ENCODE measurements around the gene CDC45. TPM values are rescaled to one million over a fixed set of nuclear protein-coding genes. Genes with fewer than 3 reads are reported as not detected.
A peak's percentile ranks its signal among the peaks of the same experiment; 100 is the strongest.

Gene CDC45
- total RNA-seq, 1 donor from 2014 or later: 3.1 TPM

- no peak overlapping the region for H3K27ac ChIP-seq (ENCODE audit: low read depth, low read length)
- no peaks in the 10 kb centered on the region for H3K27me3 ChIP-seq (ENCODE audit: control insufficient read depth in 3 of 3, insufficient read depth in 3 of 3, low read length in 3 of 3)
- no peaks in the 10 kb centered on the region for H3K4me1 ChIP-seq (ENCODE audit: control insufficient read depth in 3 of 3, insufficient read depth in 3 of 3, low read length in 3 of 3)
- H3K36me3 ChIP-seq (ENCODE audit: control insufficient read depth in 3 of 3, insufficient read depth in 3 of 3, low read length in 3 of 3): peaks cover 74 to 96% (median 90%) of the 10 kb centered on the region in 3 donors
- H3K9ac ChIP-seq (ENCODE audit: low read depth in 1 of 3, low read length in 3 of 3): peak overlapping the region in 1 of 3 donors; percentile 33
- no peaks in the 10 kb centered on the region for H3K9me3 ChIP-seq (ENCODE audit: control insufficient read depth in 3 of 3, low read length in 3 of 3)
- H3K4me3 ChIP-seq (ENCODE audit: low read length in 3 of 3): no peak overlapping the region
These were observed 12.6 kb upstream of the CDC45 start for GRCh38 chr22:19466848-19467752.

GRCh38 chr22:19467912-19468311 is 11.8 kb upstream of the CDC45 start:
- H3K27me3 ChIP-seq (ENCODE audit: control insufficient read depth in 3 of 3, insufficient read depth in 3 of 3, low read length in 3 of 3): no peaks in the 10 kb centered on the region
- no peak overlapping the region for H3K4me3 ChIP-seq (ENCODE audit: low read length in 3 of 3)
- H3K9me3 ChIP-seq (ENCODE audit: control insufficient read depth in 3 of 3, low read length in 3 of 3): no peaks in the 10 kb centered on the region
- peaks cover 81 to 97% (median 94%) of the 10 kb centered on the region in 3 donors for H3K36me3 ChIP-seq (ENCODE audit: control insufficient read depth in 3 of 3, insufficient read depth in 3 of 3, low read length in 3 of 3)
- H3K9ac ChIP-seq (ENCODE audit: low read depth in 1 of 3, low read length in 3 of 3): no peak overlapping the region
- H3K27ac ChIP-seq (ENCODE audit: low read depth, low read length): no peak overlapping the region
- peaks cover 0 to under 1% (median under 1%) of the 10 kb centered on the region in 3 donors for H3K4me1 ChIP-seq (ENCODE audit: control insufficient read depth in 3 of 3, insufficient read depth in 3 of 3, low read length in 3 of 3)

GRCh38 chr22:19469421-19469820 is 10.3 kb upstream of the CDC45 start:
- no peaks in the 10 kb centered on the region for H3K27me3 ChIP-seq (ENCODE audit: control insufficient read depth in 3 of 3, insufficient read depth in 3 of 3, low read length in 3 of 3)
- H3K27ac ChIP-seq (ENCODE audit: low read depth, low read length): no peak overlapping the region
- peaks cover 82 to 93% (median 92%) of the 10 kb centered on the region in 3 donors for H3K36me3 ChIP-seq (ENCODE audit: control insufficient read depth in 3 of 3, insufficient read depth in 3 of 3, low read length in 3 of 3)
- no peaks in the 10 kb centered on the region for H3K9me3 ChIP-seq (ENCODE audit: control insufficient read depth in 3 of 3, low read length in 3 of 3)
- H3K4me1 ChIP-seq (ENCODE audit: control insufficient read depth in 3 of 3, insufficient read depth in 3 of 3, low read length in 3 of 3): peaks cover 8 to 13% (median 12%) of the 10 kb centered on the region in 3 donors
- H3K9ac ChIP-seq (ENCODE audit: low read depth in 1 of 3, low read length in 3 of 3): peak overlapping the region in 1 of 3 donors; percentile 16
- H3K4me3 ChIP-seq (ENCODE audit: low read length in 3 of 3): no peak overlapping the region

- peaks cover 8 to 17% (median 12%) of the 10 kb centered on the region in 3 donors for H3K4me1 ChIP-seq (ENCODE audit: control insufficient read depth in 3 of 3, insufficient read depth in 3 of 3, low read length in 3 of 3)
- H3K36me3 ChIP-seq (ENCODE audit: control insufficient read depth in 3 of 3, insufficient read depth in 3 of 3, low read length in 3 of 3): peaks cover 80 to 93% (median 89%) of the 10 kb centered on the region in 3 donors
- no peaks in the 10 kb centered on the region for H3K27me3 ChIP-seq (ENCODE audit: control insufficient read depth in 3 of 3, insufficient read depth in 3 of 3, low read length in 3 of 3)
- H3K9me3 ChIP-seq (ENCODE audit: control insufficient read depth in 3 of 3, low read length in 3 of 3): no peaks in the 10 kb centered on the region
- H3K9ac ChIP-seq (ENCODE audit: low read depth in 1 of 3, low read length in 3 of 3): no peak overlapping the region
- H3K4me3 ChIP-seq (ENCODE audit: low read length in 3 of 3): no peak overlapping the region
- H3K27ac ChIP-seq (ENCODE audit: low read depth, low read length): no peak overlapping the region
These were observed 9.7 kb upstream of the CDC45 start for GRCh38 chr22:19470010-19470409.

- no peak overlapping the region for H3K27ac ChIP-seq (ENCODE audit: low read depth, low read length)
- H3K36me3 ChIP-seq (ENCODE audit: control insufficient read depth in 3 of 3, insufficient read depth in 3 of 3, low read length in 3 of 3): peaks cover 74 to 83% (median 83%) of the 10 kb centered on the region in 3 donors
- H3K4me3 ChIP-seq (ENCODE audit: low read length in 3 of 3): no peak overlapping the region
- H3K4me1 ChIP-seq (ENCODE audit: control insufficient read depth in 3 of 3, insufficient read depth in 3 of 3, low read length in 3 of 3): peaks cover 8 to 27% (median 26%) of the 10 kb centered on the region in 3 donors
- no peaks in the 10 kb centered on the region for H3K9me3 ChIP-seq (ENCODE audit: control insufficient read depth in 3 of 3, low read length in 3 of 3)
- H3K9ac ChIP-seq (ENCODE audit: low read depth in 1 of 3, low read length in 3 of 3): no peak overlapping the region
- H3K27me3 ChIP-seq (ENCODE audit: control insufficient read depth in 3 of 3, insufficient read depth in 3 of 3, low read length in 3 of 3): no peaks in the 10 kb centered on the region
These were observed 8.1 kb upstream of the CDC45 start for GRCh38 chr22:19471572-19471971.

- Histone ChIP-seq H3K9ac (ENCODE audit: low read depth in 1 of 3, low read length in 3 of 3) (no peak overlapping the region), H3K4me3 (ENCODE audit: low read length in 3 of 3) (no peak overlapping the region), H3K9me3 (ENCODE audit: control insufficient read depth in 3 of 3, low read length in 3 of 3) (no peaks in the 10 kb centered on the region), H3K27ac (ENCODE audit: low read depth, low read length) (no peak overlapping the region), H3K27me3 (ENCODE audit: control insufficient read depth in 3 of 3, insufficient read depth in 3 of 3, low read length in 3 of 3) (no peaks in the 10 kb centered on the region), H3K36me3 (ENCODE audit: control insufficient read depth in 3 of 3, insufficient read depth in 3 of 3, low read length in 3 of 3) (peaks cover 68 to 77% (median 76%) of the 10 kb centered on the region in 3 donors), H3K4me1 (ENCODE audit: control insufficient read depth in 3 of 3, insufficient read depth in 3 of 3, low read length in 3 of 3) (peaks cover 11 to 29% (median 26%) of the 10 kb centered on the region in 3 donors)
These were observed 7.5 kb upstream of the CDC45 start for GRCh38 chr22:19472233-19472632.

GRCh38 chr22:19473578-19473977 is 6.1 kb upstream of the CDC45 start:
- no peaks in the 10 kb centered on the region for H3K9me3 ChIP-seq (ENCODE audit: control insufficient read depth in 3 of 3, low read length in 3 of 3)
- peak overlapping the region in 1 of 3 donors; percentile 51 for H3K9ac ChIP-seq (ENCODE audit: low read depth in 1 of 3, low read length in 3 of 3)
- H3K27me3 ChIP-seq (ENCODE audit: control insufficient read depth in 3 of 3, insufficient read depth in 3 of 3, low read length in 3 of 3): no peaks in the 10 kb centered on the region
- H3K4me1 ChIP-seq (ENCODE audit: control insufficient read depth in 3 of 3, insufficient read depth in 3 of 3, low read length in 3 of 3): peaks cover 24 to 38% (median 31%) of the 10 kb centered on the region in 3 donors
- peaks cover 54 to 63% (median 63%) of the 10 kb centered on the region in 3 donors for H3K36me3 ChIP-seq (ENCODE audit: control insufficient read depth in 3 of 3, insufficient read depth in 3 of 3, low read length in 3 of 3)
- no peak overlapping the region for H3K4me3 ChIP-seq (ENCODE audit: low read length in 3 of 3)
- peak overlapping the region; percentile 36 for H3K27ac ChIP-seq (ENCODE audit: low read depth, low read length)

- Histone ChIP-seq H3K9ac (ENCODE audit: low read depth in 1 of 3, low read length in 3 of 3) (peak overlapping the region in 2 of 3 donors; percentile 7 to 63), H3K4me3 (ENCODE audit: low read length in 3 of 3) (no peak overlapping the region), H3K9me3 (ENCODE audit: control insufficient read depth in 3 of 3, low read length in 3 of 3) (no peaks in the 10 kb centered on the region), H3K4me1 (ENCODE audit: control insufficient read depth in 3 of 3, insufficient read depth in 3 of 3, low read length in 3 of 3) (peaks cover 30 to 46% (median 38%) of the 10 kb centered on the region in 3 donors), H3K27ac (ENCODE audit: low read depth, low read length) (no peak overlapping the region), H3K27me3 (ENCODE audit: control insufficient read depth in 3 of 3, insufficient read depth in 3 of 3, low read length in 3 of 3) (no peaks in the 10 kb centered on the region), H3K36me3 (ENCODE audit: control insufficient read depth in 3 of 3, insufficient read depth in 3 of 3, low read length in 3 of 3) (peaks cover 32 to 40% (median 40%) of the 10 kb centered on the region in 3 donors)
These were observed 3.7 kb upstream of the CDC45 start for GRCh38 chr22:19476023-19476422.

- Histone ChIP-seq H3K27ac (ENCODE audit: low read depth, low read length) (peak overlapping the region; percentile 100), H3K9me3 (ENCODE audit: control insufficient read depth in 3 of 3, low read length in 3 of 3) (no peaks in the 10 kb centered on the region), H3K27me3 (ENCODE audit: control insufficient read depth in 3 of 3, insufficient read depth in 3 of 3, low read length in 3 of 3) (no peaks in the 10 kb centered on the region), H3K9ac (ENCODE audit: low read depth in 1 of 3, low read length in 3 of 3) (peak overlapping the region; percentile 89 to 96 (median 94)), H3K36me3 (ENCODE audit: control insufficient read depth in 3 of 3, insufficient read depth in 3 of 3, low read length in 3 of 3) (peaks cover 19 to 26% (median 25%) of the 10 kb centered on the region in 3 donors), H3K4me3 (ENCODE audit: low read length in 3 of 3) (peak overlapping the region; percentile 80 to 96 (median 95)), H3K4me1 (ENCODE audit: control insufficient read depth in 3 of 3, insufficient read depth in 3 of 3, low read length in 3 of 3) (peaks cover 30 to 46% (median 38%) of the 10 kb centered on the region in 3 donors)
These were observed 2.2 kb upstream of the CDC45 start for GRCh38 chr22:19477321-19478044.
